Peyer's patch (tissue), 4 donors: ENCODE results near the gene WDR49. TPM values are rescaled to one million over a fixed set of nuclear protein-coding genes. Genes with fewer than 3 reads are reported as not detected.
A peak's percentile ranks its signal among the peaks of the same experiment; 100 is the strongest.

Source experiments
- DNase-seq, 3 donors: peaks; one replicate each; pipeline ENCODE4 v3.0.0-alpha.2; 2017 to 2019
- H3K27ac ChIP-seq, 4 donors: fragments of 200-600 bp; sonication (generic); one replicate each; pipeline ENCODE4 v1.5.1; 2016 to 2019
- H3K27me3 ChIP-seq, 2 donors: fragments of 200-600 bp; sonication (generic); one replicate each; pipeline ENCODE4 v1.5.1; 2019
- H3K36me3 ChIP-seq, 3 donors: fragments of 200-600 bp; sonication (generic); one replicate each; pipeline ENCODE4 v1.5.1; 2016 to 2019
- H3K4me1 ChIP-seq, 4 donors: fragments of 200-600 bp; sonication (generic); one replicate each; pipeline ENCODE4 v1.5.1; 2016 to 2019
- H3K4me3 ChIP-seq, 4 donors: fragments of 200-600 bp; sonication (generic); 1 replicate in 3 of 4; 2 replicates in 1 of 4; pipeline ENCODE4 v1.5.1; 2016 to 2019; ENCODE audit warnings: mild to moderate bottlenecking in 1 of 4
- H3K9me3 ChIP-seq, 4 donors: fragments of 200-600 bp; sonication (generic); one replicate each; pipeline ENCODE4 v1.5.1; 2016 to 2019; ENCODE audit warnings: mild to moderate bottlenecking in 1 of 4
- POLR2A ChIP-seq, 2 donors: fragments of 450-650 bp; IDR thresholded peaks; one replicate each; pipeline ENCODE4 v1.5.1; 2017; ENCODE audit warnings: antibody characterized with exemption in 2 of 2, mild to moderate bottlenecking in 2 of 2, moderate library complexity in 2 of 2
- total RNA-seq, 4 donors: library from RNA; depleted of rRNA; stranded (reverse); fragments of >200 nt; gene quantifications; one replicate each; pipeline ENCODE4 v1.1.0, GENCODE V29; 2016
- TF ChIP-seq, protein P1 (sequence below), 6 experiments: fragments of 450-650 bp in 4 of 6; fragments of 200-600 bp in 2 of 6; sonication (generic) in 1 of 6; IDR thresholded peaks; one replicate each; pipeline ENCODE4 v1.5.1; 2017 to 2019; ENCODE audit warnings: antibody characterized with exemption in 6 of 6, mild to moderate bottlenecking in 3 of 6, moderate library complexity in 1 of 6

The WDR49 gene
- total RNA-seq, 4 donors from 2014 or later, result 1.5 to 11.4 (median 3.0) TPM; not detected in 1

DNA sequence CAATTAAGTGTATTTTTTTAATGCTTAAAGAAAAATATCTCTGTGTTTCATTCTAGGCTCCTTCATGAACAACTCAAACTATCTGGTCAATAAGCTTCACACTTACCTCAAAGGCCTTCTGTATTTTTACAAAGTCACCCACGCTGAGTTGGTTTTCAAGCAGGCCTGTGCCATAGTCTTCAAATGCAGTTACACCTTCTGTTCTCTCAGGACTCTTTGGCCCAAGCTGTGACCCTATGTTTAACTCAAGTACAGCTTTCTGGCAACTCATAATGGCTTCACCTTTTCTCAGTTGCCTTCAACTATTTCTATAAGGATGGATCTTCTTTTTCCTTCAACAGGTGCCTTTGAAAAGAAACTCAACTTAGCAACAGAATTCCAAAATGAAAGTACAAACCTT is 587 bp downstream of the WDR49 start:
- no peaks in the 10 kb centered on the region for H3K36me3 ChIP-seq
- no peak for TF ChIP-seq POLR2A (IDR thresholded peaks at IDR 0.05)
- TF ChIP-seq, protein P1, sequence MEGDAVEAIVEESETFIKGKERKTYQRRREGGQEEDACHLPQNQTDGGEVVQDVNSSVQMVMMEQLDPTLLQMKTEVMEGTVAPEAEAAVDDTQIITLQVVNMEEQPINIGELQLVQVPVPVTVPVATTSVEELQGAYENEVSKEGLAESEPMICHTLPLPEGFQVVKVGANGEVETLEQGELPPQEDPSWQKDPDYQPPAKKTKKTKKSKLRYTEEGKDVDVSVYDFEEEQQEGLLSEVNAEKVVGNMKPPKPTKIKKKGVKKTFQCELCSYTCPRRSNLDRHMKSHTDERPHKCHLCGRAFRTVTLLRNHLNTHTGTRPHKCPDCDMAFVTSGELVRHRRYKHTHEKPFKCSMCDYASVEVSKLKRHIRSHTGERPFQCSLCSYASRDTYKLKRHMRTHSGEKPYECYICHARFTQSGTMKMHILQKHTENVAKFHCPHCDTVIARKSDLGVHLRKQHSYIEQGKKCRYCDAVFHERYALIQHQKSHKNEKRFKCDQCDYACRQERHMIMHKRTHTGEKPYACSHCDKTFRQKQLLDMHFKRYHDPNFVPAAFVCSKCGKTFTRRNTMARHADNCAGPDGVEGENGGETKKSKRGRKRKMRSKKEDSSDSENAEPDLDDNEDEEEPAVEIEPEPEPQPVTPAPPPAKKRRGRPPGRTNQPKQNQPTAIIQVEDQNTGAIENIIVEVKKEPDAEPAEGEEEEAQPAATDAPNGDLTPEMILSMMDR (IDR thresholded peaks at IDR 0.05), result no peak
- no peak overlapping the region for H3K4me3 ChIP-seq
- H3K27me3 ChIP-seq, result no peaks in the 10 kb centered on the region
- H3K9me3 ChIP-seq, result no peaks in the 10 kb centered on the region
- no peak overlapping the region for H3K27ac ChIP-seq
- DNase-seq, result no peak
- H3K4me1 ChIP-seq, result peaks cover 0 to 6% (median 0%) of the 10 kb centered on the region in 4 donors

DNA sequence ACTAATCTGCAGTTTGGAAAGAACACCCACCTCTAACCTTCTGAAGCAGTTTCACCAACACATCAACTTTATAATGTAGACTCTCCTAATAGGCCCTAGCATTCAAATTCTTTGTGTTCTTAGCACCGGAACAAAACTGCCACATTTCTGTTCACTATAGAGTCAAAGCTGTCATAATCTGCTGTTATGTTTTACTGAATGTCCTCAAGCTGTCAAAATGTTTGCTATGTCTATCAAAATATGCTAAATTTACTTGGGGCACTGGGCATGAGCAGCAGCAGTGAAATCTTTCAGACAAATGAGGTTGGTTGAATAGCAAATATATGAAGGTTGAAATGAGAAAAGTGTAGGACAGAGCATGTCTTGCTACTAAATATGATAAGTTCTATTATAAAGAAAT is 1.9 kb downstream of the WDR49 start:
- Histone ChIP-seq H3K4me1 (peaks cover 0 to 6% (median 0%) of the 10 kb centered on the region in 4 donors), H3K27ac (no peak overlapping the region), H3K36me3 (no peaks in the 10 kb centered on the region), H3K9me3 (no peaks in the 10 kb centered on the region), H3K27me3 (no peaks in the 10 kb centered on the region), H3K4me3 (no peak overlapping the region)
- no peak for DNase-seq
- TF ChIP-seq, protein P1 (IDR thresholded peaks at IDR 0.05), result no peak
- no peak for TF ChIP-seq POLR2A (IDR thresholded peaks at IDR 0.05)

DNA sequence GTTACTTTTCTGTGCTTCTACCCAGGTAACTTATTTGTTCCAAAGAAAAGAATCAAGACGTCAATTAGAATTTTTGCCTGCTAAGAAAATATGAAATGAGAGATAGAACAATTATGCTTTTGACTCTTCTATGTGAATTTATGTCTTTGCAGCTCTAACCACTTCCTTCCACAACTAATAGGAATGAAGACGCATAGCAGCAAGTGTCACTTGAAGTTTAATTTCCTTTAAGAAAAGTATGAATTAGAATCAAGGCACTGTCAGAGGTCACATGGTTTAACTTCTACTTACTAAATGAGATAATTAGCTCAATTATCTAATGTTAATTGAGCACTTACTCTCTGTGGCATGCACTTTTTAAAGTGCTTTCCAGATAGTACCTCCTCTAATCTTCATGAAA is 3.3 kb downstream of the WDR49 start:
- TF ChIP-seq, protein P1 (IDR thresholded peaks at IDR 0.05), result no peak
- no peak for TF ChIP-seq POLR2A (IDR thresholded peaks at IDR 0.05)
- Histone ChIP-seq H3K27me3 (no peaks in the 10 kb centered on the region), H3K36me3 (no peaks in the 10 kb centered on the region), H3K27ac (no peak overlapping the region), H3K4me1 (peaks cover 0 to 6% (median 0%) of the 10 kb centered on the region in 4 donors), H3K4me3 (no peak overlapping the region), H3K9me3 (no peaks in the 10 kb centered on the region)
- no peak for DNase-seq

DNA sequence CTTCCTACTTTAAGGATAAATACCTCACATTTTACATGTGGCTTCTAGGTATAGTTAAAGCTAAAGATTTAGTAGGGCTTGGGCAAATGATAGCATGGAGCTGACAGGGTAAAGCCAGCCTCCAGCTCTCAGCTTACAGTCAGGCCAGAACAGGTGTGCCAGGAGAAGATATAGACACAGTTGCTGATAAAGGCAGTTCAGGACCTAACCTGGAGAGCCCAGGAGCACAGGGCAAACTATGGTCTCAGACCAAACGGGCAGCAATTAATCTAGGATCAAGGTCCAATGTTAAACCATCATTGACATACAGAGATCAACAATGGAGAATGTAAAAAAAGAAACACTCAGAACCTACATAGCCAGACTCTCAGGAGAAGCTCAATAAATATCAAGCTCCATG is 4.0 kb downstream of the WDR49 start:
- Histone ChIP-seq H3K27me3 (no peaks in the 10 kb centered on the region), H3K36me3 (no peaks in the 10 kb centered on the region), H3K4me1 (peaks cover 0 to 6% (median 0%) of the 10 kb centered on the region in 4 donors), H3K27ac (peak overlapping the region in 1 of 4 donors; percentile 30), H3K4me3 (no peak overlapping the region), H3K9me3 (no peaks in the 10 kb centered on the region)
- peak in 1 of 3 donors; percentile 72 for DNase-seq
- TF ChIP-seq POLR2A (IDR thresholded peaks at IDR 0.05), result no peak
- TF ChIP-seq, protein P1 (IDR thresholded peaks at IDR 0.05), result no peak

DNA sequence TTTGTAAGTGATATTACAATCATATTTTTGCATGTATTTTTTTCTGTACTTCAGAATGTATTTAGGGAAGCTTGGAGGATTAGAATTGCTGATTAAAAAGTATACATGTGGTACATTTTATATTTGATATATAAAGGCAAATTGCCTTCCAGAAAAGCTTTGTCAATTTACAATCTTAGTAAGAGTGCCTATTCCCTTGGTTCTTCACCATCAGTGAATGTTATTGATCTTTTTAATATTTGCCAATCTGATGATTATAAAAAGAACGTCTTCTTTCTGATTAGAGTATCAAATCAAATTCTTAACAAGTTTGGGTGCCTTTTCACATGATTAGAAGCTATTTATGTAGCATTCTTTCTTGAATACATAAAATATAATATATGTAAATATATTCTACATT is 9.1 kb downstream of the WDR49 start:
- DNase-seq, result no peak
- no peak for TF ChIP-seq POLR2A (IDR thresholded peaks at IDR 0.05)
- TF ChIP-seq, protein P1 (IDR thresholded peaks at IDR 0.05), result no peak
- no peaks in the 10 kb centered on the region for H3K27me3 ChIP-seq
- no peak overlapping the region for H3K27ac ChIP-seq
- peaks cover 0 to 6% (median 0%) of the 10 kb centered on the region in 4 donors for H3K4me1 ChIP-seq
- H3K4me3 ChIP-seq, result no peak overlapping the region
- H3K36me3 ChIP-seq, result no peaks in the 10 kb centered on the region
- H3K9me3 ChIP-seq, result no peaks in the 10 kb centered on the region

DNA sequence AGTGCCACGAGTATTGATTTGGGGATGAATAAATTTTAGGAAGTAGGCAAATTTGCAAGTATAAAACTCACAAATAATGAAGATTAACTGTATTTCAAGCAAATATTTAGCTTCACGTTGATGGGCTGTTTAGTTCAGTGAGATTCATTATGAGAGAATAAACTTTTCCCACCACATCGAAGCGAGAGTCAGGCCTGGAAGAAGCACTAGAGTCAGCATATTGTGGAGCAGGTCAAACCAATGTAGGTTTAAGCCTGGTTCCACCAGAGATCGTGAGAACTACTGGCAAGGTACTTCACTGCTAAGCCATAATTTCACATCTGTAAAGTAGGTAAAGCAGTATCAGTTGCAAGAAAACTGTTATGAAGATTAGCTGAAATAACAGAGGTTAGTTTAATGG is 22.3 kb downstream of the WDR49 start:
- no peaks in the 10 kb centered on the region for H3K4me1 ChIP-seq
- no peak overlapping the region for H3K27ac ChIP-seq
- DNase-seq, result no peak
- H3K9me3 ChIP-seq, result no peaks in the 10 kb centered on the region
- no peak overlapping the region for H3K4me3 ChIP-seq
- no peaks in the 10 kb centered on the region for H3K36me3 ChIP-seq
- no peak for TF ChIP-seq POLR2A (IDR thresholded peaks at IDR 0.05)
- TF ChIP-seq, protein P1 (IDR thresholded peaks at IDR 0.05), result no peak
- no peaks in the 10 kb centered on the region for H3K27me3 ChIP-seq
